GM21381 (cell line): ENCODE data around the gene CENPB.

Experiments used
- ATAC-seq: cut with Tn5 transposase; IDR thresholded peaks from one replicate; pipeline ENCODE4 v1.9.1; 2021; ENCODE audit warnings: mild to moderate bottlenecking, moderate library complexity; ENCODE audit not compliant: unreplicated experiment

CENPB gene

DNA sequence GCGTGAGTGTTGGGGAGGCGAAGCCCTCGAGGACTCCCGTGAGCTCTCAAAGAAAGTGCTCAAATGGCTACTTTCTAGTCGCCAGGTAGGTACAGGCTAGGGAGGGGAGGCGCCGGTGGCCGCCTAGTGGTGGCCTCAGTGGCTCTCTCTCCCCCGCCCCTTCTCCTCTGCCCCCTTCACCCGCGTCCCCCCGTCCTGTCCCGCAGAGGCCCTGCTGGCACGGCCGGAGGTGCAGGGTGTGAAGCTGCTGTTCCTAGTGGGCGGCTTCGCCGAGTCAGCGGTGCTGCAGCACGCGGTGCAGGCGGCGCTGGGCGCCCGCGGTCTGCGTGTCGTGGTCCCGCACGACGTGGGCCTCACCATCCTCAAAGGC, 35.2 kb downstream of the CENPB start:
- no peak for ATAC-seq

DNA sequence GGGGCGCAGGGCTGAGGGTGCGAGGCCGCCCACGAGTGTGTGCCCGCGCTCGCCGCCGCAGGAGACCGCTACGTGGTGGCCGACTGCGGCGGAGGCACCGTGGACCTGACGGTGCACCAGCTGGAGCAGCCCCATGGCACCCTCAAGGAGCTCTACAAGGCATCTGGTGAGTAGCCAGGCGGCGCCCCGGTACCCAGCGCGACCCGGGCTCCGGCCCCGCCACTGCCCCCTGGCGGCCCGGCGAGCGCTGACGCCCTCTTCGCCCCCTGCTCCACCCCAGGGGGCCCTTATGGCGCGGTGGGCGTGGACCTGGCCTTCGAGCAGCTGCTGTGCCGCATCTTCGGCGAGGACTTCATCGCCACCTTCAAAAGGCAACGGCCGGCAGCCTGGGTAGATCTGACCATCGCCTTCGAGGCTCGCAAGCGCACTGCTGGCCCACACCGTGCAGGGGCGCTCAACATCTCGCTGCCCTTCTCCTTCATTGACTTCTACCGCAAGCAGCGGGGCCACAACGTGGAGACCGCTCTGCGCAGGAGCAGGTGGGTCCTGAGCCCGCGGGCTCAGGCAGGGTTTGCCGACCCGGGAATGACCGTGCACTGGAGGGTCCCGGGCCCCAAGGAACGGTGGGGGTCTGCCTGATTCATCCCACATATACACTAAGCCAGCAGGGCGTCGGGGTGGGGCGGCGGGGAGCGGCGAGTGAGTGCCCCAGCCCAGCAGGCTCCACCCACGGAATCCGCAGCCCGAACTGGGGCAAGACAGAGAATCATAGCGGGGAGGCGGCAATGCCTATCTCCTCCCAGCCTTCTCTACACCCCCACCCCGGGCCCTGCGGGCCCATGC, 36.6 kb downstream of the CENPB start:
- no peak for ATAC-seq

DNA sequence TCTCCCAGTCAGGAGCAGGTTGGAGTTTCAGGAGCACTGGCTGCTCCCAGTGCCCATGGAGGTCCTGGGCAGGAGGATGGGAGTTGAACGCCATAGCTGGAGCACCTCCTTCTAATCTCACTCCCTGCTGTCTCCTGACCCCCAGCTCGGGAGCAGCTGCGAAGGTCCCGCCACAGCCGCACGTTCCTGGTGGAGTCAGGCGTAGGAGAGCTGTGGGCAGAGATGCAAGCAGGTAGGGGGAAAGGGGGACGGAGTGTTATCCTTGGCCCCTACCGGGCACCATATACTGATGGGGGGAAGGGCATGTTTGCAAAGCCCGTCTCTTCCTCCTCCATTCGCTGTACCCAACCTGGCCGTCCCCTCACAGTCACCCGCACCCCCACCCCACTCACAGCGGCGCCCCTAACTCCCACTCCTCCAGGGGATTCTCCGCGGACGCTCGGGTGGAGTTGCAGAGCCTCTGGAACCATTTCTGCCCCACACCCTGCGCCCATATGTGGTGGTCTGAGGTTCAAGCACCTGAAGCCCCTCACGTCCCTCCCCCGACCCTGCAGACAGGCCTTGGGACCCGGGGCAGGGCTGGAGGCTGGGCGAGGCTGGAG, 37.4 kb downstream of the CENPB start:
- ATAC-seq, result no peak

DNA sequence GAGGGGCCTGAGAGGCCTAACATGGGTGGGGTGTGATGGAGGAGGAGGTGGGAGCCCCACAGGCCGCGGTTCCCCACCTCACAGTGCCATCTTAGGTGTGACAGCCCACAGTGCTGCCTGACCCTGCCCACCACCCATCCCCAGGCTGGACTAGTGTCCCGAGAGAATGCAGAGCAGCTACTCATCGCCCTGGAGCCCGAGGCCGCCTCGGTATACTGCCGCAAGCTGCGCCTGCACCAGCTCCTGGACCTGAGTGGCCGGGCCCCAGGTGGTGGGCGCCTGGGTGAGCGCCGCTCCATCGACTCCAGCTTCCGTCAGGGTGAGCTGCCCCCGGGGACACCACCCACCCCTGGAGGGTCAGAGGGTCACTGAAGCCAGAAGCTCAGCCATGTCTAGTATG, 38.5 kb downstream of the CENPB start:
- ATAC-seq, result no peak

DNA sequence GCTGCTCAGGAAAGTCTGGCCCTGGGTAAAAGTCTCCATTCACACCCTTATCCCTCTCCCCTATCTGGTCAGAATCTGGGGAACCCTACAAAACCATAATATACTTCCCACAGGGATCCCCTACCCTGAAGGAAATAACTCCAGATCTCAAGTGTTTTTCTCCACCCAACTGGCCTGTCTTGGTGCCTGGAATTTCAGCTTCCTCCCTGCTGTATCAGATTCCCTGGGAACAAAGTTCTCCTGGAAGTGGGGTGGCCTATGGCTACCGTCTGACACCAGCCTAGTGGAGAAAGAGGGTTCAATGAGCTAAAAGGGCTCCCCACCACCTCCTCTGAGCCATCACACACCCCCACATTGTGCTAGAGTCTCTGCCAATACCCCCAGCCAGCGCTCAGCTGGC, 39.1 kb downstream of the CENPB start:
- ATAC-seq, result no peak

DNA sequence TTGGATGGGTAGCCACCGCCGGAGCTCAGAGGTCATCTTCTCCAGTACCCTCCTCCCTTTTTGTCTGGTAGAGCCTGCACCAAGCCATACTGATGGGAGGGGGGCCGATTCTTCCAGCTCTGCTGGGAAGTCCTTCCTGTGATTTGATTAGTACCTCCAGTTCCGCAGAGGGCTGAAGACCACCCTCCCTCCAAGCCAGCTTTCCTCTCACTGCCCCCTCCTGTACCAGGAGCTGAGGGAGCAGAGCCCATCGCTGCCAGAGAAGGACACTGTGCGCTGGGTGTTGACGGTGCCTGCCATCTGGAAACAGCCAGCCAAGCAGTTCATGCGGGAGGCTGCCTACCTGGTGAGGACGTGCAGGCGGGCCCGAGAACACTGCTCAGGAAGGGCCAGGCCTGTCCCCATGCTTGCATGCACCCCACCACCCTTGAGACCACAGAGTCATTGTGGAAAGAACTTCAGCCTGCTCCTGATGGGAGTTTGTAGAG, 40.8 kb downstream of the CENPB start:
- ATAC-seq, result no peak

DNA sequence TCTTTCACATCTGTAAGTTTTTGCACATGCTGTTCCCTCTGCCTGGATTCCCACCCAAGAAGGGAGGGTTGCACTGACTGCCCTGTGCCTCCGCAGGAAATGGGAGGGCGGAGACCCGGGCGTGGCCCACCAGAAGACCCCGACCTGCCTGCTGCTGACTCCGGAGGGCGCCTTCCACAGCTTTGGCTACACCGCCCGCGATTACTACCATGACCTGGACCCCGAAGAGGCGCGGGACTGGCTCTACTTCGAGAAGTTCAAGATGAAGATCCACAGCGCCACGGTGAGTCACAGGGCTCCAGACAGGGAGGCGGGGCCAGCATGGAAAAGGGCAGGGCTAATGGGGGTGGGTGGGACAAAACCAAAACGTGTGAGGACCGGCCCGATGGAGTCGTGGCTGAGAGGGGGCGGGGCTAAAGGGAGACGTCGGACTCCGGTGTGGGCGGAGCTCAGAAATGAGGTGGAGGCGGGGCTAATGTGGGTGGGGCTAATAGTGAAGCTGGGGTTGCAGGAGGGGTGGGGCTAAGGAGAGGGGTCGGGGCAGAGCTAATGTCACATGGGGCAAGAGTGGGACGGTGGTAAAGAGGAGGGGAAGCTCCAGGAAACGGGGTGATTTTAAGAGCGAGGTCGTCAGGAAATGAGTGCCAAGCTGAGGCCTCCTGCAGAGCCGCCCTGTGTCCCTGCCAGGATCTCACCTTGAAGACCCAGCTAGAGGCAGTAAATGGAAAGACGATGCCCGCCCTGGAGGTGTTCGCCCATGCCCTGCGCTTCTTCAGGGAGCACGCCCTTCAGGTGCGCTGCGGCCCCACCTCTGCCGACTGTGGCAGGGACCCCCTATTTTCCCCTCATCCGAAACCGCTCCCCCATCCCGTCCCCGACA, 41.5 kb downstream of the CENPB start:
- no peak for ATAC-seq

DNA sequence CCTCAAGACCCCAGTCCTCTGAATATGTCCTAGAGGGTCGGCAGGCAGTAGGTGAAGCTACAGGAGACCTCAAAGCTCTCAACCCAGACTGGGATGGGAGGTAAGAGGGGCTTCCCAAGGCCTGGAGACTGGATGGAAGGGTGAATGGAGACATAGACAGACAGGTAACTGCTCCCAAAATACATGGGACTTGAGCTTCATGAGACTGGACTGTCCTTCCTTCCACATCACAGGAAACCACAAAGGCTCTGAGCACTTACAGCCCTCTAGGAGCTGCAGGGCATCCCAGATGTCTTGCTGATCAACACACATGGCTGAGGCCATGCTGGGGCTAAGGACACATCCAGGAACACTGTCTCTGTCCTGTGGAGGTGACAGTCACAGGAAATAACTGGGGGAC, 42.5 kb downstream of the CENPB start:
- no peak for ATAC-seq

DNA sequence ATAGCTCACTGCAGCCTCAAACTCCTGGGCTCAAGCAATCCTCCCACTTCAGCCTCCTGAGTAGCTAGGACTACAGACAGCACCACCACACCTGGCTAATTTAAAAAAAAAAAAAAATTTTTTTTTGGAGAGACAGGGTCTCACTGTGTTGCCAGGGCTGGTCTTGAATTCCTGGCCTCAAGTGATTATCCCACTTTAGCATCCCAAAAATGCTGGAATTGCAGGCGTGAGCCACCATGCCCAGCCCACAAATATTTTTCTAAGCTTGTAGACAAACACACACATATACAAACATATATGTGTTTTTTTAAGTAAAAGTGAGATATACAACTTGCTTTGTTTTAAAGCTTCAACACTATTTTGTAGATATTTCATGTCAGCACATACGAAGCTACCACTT, 43.3 kb downstream of the CENPB start:
- ATAC-seq, result no peak

DNA sequence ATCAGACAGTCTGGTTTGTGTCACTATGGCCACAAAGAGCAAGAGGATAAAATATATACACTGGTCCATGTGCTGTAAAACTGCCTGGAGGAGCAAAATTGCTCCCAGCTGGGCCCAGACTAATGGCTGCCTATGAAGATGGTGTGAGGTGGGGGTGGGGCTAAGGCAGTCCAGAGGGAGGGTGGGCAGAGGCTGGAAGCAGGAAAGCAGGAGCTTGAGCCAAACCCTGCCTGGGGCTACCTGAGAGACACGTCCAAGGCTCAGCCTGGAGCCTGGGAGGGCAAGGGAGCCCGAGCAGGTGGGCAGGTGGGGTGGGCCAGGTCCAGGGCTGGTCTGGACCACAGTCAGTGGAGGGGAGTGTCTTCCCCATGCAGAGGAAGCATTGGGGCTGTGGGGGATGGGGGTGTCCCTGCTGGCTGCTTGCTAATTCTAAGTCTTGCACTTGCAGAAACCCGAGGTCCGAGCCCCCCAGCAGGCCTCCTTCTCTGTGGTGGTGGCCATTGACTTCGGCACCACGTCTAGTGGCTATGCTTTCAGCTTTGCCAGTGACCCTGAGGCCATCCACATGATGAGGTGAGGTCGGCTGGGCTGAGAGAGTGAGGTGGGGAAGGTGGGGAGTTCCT, 44.6 kb downstream of the CENPB start:
- no peak for ATAC-seq

DNA sequence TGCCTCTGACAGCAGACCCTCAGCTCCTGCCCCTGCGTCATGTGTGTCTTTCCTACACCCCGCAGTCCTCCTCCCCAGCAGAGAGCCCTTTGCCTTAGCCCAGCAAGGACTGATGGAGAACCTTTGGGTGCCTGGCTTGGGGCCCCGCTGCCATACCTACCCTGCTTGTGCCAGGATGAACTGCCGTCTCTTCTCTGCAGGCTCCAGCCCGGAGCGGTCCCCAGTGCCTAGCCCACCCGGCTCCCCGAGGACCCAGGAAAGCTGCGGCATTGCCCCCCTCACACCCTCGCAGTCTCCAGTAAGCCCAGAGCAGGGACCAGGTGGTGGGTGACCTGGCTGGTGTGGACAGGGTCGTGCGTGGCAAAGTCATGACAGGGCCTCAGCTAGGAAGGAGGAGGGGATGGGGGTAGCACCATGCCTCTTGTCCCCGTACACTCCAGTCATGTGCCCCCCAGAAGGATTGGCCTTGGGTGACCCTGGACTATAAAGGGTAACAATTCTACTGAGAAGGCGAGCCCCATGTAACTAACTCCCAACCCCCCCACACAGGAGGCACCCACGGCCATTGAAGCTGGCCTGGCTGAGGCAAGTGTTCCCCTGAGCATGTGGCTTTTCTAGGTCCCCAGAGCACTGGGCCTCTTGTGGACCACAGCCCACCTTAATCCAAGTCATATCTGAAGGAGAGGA, 45.8 kb downstream of the CENPB start:
- ATAC-seq, result no peak

DNA sequence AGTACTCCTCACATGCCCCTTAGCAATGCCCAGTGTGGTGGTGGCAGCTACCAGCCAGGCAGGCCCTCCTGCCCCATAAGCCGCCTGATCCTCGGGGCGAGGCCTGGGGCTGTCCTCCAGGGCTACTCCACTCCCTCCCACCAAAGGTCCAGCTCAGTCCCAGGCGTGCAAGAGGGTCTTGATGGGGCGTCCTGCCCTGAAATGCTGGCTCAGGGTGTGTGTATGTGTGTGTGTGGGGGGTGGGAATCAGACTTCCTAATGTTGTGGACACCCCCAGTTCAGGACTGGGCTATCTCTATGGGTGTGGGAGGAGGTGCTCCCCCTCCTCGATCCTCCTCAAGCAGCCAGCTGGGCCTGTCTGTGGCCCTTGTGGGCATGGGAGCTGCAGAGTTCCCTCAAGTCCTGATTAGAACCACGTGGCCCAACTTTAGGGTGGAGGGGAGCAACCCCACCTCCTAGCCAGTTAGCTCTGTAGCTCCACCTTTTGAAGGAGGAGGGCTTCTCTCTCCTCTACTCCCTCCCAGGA, 46.6 kb downstream of the CENPB start:
- ATAC-seq, result no peak

DNA sequence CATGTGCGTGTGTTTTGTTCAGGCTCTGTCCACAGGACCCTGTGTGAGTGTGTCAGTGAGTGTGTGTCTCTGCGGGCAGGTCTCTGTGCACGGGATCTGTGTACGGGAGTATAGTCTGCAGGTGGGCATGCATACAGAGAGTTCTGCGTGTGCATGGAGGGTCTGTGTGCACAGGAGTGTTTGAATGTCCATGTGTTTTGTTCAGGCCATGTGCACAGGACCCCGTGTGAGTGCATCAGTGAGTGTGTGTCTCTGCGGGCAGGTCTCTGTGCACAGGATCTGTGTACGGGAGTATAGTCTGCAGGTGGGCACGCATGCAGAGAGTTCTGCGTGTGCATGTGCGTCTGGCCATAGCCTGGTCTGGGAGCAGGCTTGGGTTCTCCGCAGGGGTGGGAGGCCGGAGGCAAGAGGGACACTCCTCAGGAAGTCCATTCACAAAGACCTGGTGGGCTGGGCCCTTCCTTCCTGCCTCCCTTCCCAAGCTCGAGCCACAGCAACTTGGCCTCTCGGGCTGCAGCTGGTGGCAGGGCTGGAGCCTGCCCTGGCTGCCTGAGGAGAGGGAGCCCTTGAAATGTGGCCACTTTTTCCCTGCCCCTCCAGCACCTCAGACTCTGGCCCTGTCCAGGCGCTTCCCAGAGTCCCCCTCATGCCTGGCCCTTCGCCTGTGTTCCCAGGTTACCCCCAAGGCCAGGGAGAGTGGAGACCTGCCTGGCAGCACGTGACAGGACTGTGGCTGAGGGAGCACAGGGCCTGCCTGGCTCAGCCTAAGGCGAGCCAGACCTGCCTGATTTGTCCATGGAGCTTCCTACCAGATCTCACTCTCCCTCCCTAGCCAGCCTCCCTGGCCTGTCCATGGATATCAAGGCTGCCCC, 47.2 kb downstream of the CENPB start:
- ATAC-seq, result no peak

DNA sequence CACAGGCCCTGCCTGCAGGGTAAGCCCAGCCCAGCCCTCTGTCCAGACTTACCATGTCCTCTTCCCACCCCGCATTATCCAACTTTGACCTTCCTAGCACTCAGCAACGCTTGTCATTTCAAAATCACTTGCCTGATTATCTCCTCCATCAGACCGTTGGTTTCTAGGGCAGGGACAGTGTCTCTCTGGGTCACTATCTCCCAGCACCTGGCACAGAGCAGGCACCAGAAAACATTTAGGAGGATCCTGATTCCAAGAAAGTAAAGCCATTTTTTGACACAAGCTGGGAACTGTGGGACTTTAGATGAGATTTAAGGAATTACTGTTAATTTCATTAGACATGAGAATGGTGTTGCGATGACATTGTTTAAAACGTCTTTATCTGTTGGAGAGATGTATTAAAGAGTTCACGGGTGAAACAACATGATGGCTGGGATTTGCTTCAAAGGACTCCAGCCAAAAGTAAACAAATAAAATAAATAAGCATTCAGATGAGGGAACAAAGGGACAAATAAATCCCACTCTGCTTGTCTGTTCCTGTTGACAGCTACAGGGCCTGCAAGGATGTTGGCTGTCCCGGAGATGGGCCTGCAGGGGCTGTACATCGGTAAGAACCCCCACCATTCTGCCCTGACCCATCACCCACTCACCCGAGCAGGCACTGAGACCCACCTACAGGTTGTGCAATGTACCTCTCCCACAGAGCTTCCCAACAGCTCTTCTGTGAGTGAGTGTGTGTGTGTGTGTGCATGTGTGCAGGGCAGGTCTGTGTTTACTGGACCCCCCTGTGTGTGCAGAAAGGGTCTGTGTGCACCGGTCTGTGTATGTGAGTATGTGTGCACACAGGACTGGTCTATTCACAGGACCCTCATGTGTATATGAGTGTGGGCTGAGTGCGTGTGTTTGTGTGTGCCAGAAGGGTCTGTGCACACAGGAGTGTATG, 48.2 kb downstream of the CENPB start:
- no peak for ATAC-seq

DNA sequence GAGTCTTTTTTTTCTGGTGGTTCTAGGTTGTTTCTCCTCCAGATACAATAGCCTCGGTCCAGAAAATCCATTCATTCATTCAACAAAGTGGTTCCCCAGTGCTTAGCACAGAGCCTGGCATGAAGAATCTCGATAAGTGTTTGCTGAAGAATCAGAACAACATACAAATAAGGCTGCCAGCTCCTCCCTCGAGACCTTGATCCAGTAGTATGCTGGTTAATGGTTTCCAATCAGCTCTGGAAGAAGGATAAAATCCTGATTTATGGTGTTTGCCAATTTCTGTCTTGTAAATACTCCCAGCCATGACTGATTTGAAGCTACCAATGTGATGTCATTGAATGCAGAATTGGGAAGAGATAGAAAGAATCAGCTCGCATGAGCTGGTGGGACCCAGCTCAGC, 50.8 kb downstream of the CENPB start:
- no peak for ATAC-seq

DNA sequence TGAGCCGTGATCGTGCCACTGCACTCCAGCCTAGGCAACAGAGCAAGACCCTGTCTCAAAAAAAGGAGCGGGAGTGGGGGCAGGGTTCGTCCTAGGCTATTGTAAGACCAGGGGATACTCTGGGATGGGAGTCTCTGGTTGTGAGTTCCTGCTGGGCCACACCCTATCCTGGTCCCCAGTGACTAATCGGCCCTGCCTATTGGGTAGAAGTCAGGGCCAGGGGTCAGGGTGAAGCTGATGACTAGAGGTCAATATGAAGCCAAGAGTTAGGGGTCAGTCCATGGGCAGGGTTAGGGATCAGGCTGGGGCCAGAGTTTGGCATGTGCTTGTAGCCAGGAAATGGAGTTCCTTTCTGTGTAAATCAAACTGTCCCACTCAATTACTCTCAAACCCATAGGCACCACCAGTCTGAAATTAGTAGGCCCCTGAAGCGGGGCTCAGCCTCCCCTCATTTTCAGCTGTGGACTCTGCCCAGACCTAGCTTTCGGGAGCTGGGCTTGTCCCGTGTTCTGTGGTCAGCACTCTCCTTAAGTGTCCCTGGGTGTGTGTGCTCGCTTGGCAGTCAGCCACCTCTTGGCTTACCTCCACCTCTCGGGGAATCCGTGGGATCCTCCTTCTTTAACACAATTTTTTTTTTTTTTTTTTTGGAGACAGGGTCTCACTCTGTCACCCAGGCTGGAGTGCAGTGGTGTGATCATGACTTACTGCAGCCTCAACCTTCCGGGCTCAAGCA, 52.3 kb downstream of the CENPB start:
- ATAC-seq, result no peak
